IMR-90 (cell line): ENCODE measurements around the gene RBKS. TPM values are rescaled to one million over a fixed set of nuclear protein-coding genes. Genes with fewer than 3 reads are reported as not detected.

Source experiments
- ATAC-seq: fragments of 200-7000 bp; cut with Tn5 transposase; 2 replicates; pipeline ENCODE4 v1.9.1; 2020; ENCODE audit warnings: low read depth, mild to moderate bottlenecking, moderate library complexity
- BruUV-seq: library from RNA; stranded (reverse); fragments of 400-500 nt; replicated peaks from 2 replicates; lab custom pipeline; 2021; lab: Mats Ljungman, UMichigan
- CTCF ChIA-PET: fragments of 300-600 bp; formaldehyde crosslinking; extraction: SDS; loops from one replicate; lab custom pipeline; 2021; ENCODE audit warnings: antibody characterized with exemption; lab: Yijun Ruan, JAX
- POLR2A ChIA-PET: fragments of 300-600 bp; sonication (Branson Sonifier 250); formaldehyde crosslinking; loops from one replicate; lab custom pipeline; 2022; ENCODE audit warnings: antibody characterized with exemption; ENCODE audit not compliant: unreplicated experiment; lab: Charles Lee
- DNase-seq: peaks from one replicate; pipeline ENCODE4 v3.0.0; 2013
- H2AFZ ChIP-seq: replicated peaks from 2 replicates; pipeline ENCODE3; 2013; ENCODE audit warnings: low read length, mild to moderate bottlenecking; ENCODE audit not compliant: poor library complexity
- H2AK5ac ChIP-seq: 2 replicates; pipeline ENCODE4 v1.6.1; 2013; ENCODE audit warnings: low read depth, low read length, inconsistent platforms
- H2AK9ac ChIP-seq: replicated peaks from 2 replicates; pipeline ENCODE3; 2013; ENCODE audit warnings: mild to moderate bottlenecking, low read depth, low read length, moderate library complexity; ENCODE audit not compliant: poor library complexity
- H2BK120ac ChIP-seq: 2 replicates; pipeline ENCODE4 v1.6.1; 2013; ENCODE audit warnings: low read depth, low read length, inconsistent platforms
- H2BK15ac ChIP-seq: 3 replicates; pipeline ENCODE4 v1.6.1; 2013; ENCODE audit warnings: low read depth, low read length, inconsistent platforms
- H2BK20ac ChIP-seq: 2 replicates; pipeline ENCODE4 v1.6.1; 2013; ENCODE audit warnings: low read depth, mild to moderate bottlenecking, inconsistent platforms, low read length, moderate library complexity
- H2BK5ac ChIP-seq: 2 replicates; pipeline ENCODE4 v1.6.1; 2013; ENCODE audit warnings: mild to moderate bottlenecking, low read depth, low read length, inconsistent platforms; ENCODE audit not compliant: poor library complexity, severe bottlenecking
- H3K14ac ChIP-seq: replicated peaks from 2 replicates; pipeline ENCODE4 v1.6.1; 2013; ENCODE audit warnings: low read depth, low read length, inconsistent platforms
- H3K18ac ChIP-seq: 2 replicates; pipeline ENCODE4 v1.6.1; 2013; ENCODE audit warnings: low read depth, low read length, control low read depth
- H3K23ac ChIP-seq: 2 replicates; pipeline ENCODE4 v1.6.1; 2013; ENCODE audit warnings: low read depth, low read length, inconsistent platforms
- H3K27ac ChIP-seq: 2 replicates; pipeline ENCODE4 v1.5.1; 2013; ENCODE audit warnings: mild to moderate bottlenecking, control low read depth, low read length; ENCODE audit not compliant: insufficient read depth
- H3K27me3 ChIP-seq: 2 replicates; pipeline ENCODE4 v1.6.1; 2013; ENCODE audit warnings: low read length; ENCODE audit not compliant: control insufficient read depth, insufficient read depth
- H3K36me3 ChIP-seq: 2 replicates; pipeline ENCODE4 v1.6.1; 2013; ENCODE audit warnings: low read length, mixed read lengths; ENCODE audit not compliant: control insufficient read depth, insufficient read depth
- H3K4ac ChIP-seq: 2 replicates; pipeline ENCODE4 v1.6.1; 2013; ENCODE audit warnings: low read depth, low read length, inconsistent platforms
- H3K4me1 ChIP-seq: 2 replicates; pipeline ENCODE4 v1.6.1; 2013; ENCODE audit warnings: low read length, mixed read lengths; ENCODE audit not compliant: control insufficient read depth, insufficient read depth
- H3K4me2 ChIP-seq: 2 replicates; pipeline ENCODE4 v1.6.1; 2013; ENCODE audit warnings: low read depth, mild to moderate bottlenecking, control low read depth, low read length, moderate library complexity
- H3K4me3 ChIP-seq: 2 replicates; pipeline ENCODE4 v1.5.1; 2013; ENCODE audit warnings: low read depth, mild to moderate bottlenecking, control low read depth, low read length, moderate library complexity; ENCODE audit not compliant: insufficient read depth
- H3K56ac ChIP-seq: 2 replicates; pipeline ENCODE4 v1.6.1; 2013; ENCODE audit warnings: low read length, inconsistent platforms; ENCODE audit not compliant: insufficient read depth; ENCODE audit errors: extremely low read depth
- H3K79me1 ChIP-seq, 2 experiments: 2 replicates each; pipeline ENCODE4 v1.6.1; 2013; ENCODE audit warnings: low read length in 2 of 2, inconsistent platforms in 1 of 2, low read depth in 1 of 2
- H3K9ac ChIP-seq: 2 replicates; pipeline ENCODE4 v1.6.1; 2013; ENCODE audit warnings: low read depth, low read length, control low read depth
- H3K9me1 ChIP-seq: 2 replicates; pipeline ENCODE4 v1.6.1; 2013; ENCODE audit warnings: low read length, inconsistent platforms; ENCODE audit not compliant: insufficient read depth
- H3K9me3 ChIP-seq: 2 replicates; pipeline ENCODE4 v1.6.1; 2013; ENCODE audit warnings: low read length; ENCODE audit not compliant: control insufficient read depth, insufficient read depth
- H4K20me1 ChIP-seq: 2 replicates; pipeline ENCODE4 v1.6.1; 2013; ENCODE audit warnings: low read length, inconsistent platforms; ENCODE audit not compliant: insufficient read depth
- H4K5ac ChIP-seq: 2 replicates; pipeline ENCODE4 v1.6.1; 2013; ENCODE audit warnings: mild to moderate bottlenecking, low read depth, low read length, control low read depth
- H4K8ac ChIP-seq, 2 experiments: 2 replicates each; pipeline ENCODE4 v1.6.1; 2013; ENCODE audit warnings: low read depth in 2 of 2, low read length in 2 of 2, control low read depth in 1 of 2, inconsistent platforms in 1 of 2
- H4K91ac ChIP-seq: 2 replicates; pipeline ENCODE4 v1.6.1; 2013; ENCODE audit warnings: low read depth, low read length, inconsistent platforms; ENCODE audit not compliant: insufficient read depth
- MAZ ChIP-seq: IDR thresholded peaks from 2 replicates; pipeline ENCODE4 v1.6.1; 2012; ENCODE audit warnings: low read depth, mild to moderate bottlenecking, low read length, improper control_type of control experiment, moderate library complexity, borderline replicate concordance
- NFE2L2 ChIP-seq: fragments of 150-350 bp; IDR thresholded peaks from 2 replicates; pipeline ENCODE4 v1.6.1; 2016; ENCODE audit warnings: low read depth, mild to moderate bottlenecking, low read length
- WGBS, 2 experiments: methylation state at CpG; one replicate each; pipeline versions ENCODE4 v1.1.5 to v1.1.7; 2013; ENCODE audit warnings: missing lambda C conversion rate in 2 of 2; ENCODE audit not compliant: insufficient read length in 1 of 2; ENCODE audit errors: extremely low coverage in 2 of 2; 5-methylcytosine and 5-hydroxymethylcytosine counted together
- dilution Hi-C: fragments of 300-500 bp; cut with HindIII; formaldehyde crosslinking; loops from one replicate; pipeline ENCODE4 v1.14.3; 2018; ENCODE audit warnings: low sequenced_read_pairs; ENCODE audit not compliant: unreplicated experiment
- in situ Hi-C: fragments of 300-500 bp; cut with MboI; formaldehyde crosslinking; loops from 3 replicates; pipeline ENCODE4 v1.14.3; 2019; ENCODE audit warnings: low sequenced_read_pairs, inconsistent platforms, mixed read lengths
- intact Hi-C: fragments of 100-400 bp; cut with micrococcal nuclease; formaldehyde crosslinking; loops from 2 replicates; pipeline ENCODE4 v1.10.0; 2022
- polyA plus RNA-seq, 3 experiments: library from polyadenylated mRNA; depleted of rRNA; stranded (reverse); fragments of >200 nt; gene quantifications; 2 replicates each; pipeline ENCODE4 v1.2.3, GENCODE V29; 2012; ENCODE audit warnings: low replicate concordance in 1 of 3
- total RNA-seq: library from RNA; depleted of rRNA; stranded (reverse); fragments of >200 nt; gene quantifications from 2 replicates; pipeline ENCODE4 v1.2.3, GENCODE V29; 2012
- TF ChIP-seq, protein P1 (sequence below): fragments of 150-350 bp; IDR thresholded peaks from 2 replicates; pipeline ENCODE4 v1.6.1; 2017; ENCODE audit warnings: mild to moderate bottlenecking, antibody characterized with exemption, low read length, low read depth

RBKS gene
- total and polyA plus RNA-seq, 2 of the 4 experiments (the other 2 are of a cell fraction) = 1.1 to 1.4 TPM

DNA sequence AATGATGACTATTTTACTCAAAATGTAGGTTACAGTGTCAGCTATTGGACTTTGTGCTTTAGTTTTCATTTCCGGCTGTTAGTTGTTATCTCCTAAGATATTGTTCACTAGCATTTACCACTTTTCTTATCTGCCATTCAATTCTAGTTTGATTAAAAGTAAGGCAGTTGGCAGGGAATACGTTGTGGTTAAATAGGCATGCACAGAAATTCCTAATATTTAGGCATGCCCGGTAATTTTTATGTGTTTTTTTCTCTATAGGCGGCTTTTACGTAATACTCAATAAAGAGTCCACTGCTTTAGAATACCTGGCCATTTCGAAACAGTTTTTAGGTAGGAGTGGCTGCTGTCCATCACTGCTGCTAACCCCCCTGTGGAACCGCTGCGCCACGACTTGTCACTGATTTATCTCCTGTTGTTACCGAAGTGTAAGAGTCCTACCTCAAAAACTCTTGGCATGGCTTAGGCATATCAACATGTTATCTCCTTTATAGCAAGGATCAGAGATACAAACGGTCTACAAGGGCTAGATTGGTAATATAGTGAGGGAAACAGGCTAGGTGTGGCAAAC lies 39.8 kb upstream of the RBKS start:
- Histone ChIP-seq H2BK120ac (no peak overlapping the region), H3K9ac (no peak overlapping the region), H4K5ac (no peak overlapping the region), H4K91ac (no peak overlapping the region), H3K79me1 (peaks cover 5 to 6% of the 10 kb centered on the region in 2 experiments; a peak in 2 of 4 replicates), H3K4ac (no peak overlapping the region), H3K23ac (no peak overlapping the region), H3K4me3 (no peak overlapping the region), H3K18ac (peak overlapping the region; percentile 2; the same call in 1 of the 2 replicates), H3K9me3 (no peaks in the 10 kb centered on the region), H3K9me1 (peaks cover 7% of the 10 kb centered on the region; the same call in 1 of the 2 replicates), H2AK9ac (no peak overlapping the region), H2BK15ac (no peak overlapping the region), H4K20me1 (no peaks in the 10 kb centered on the region), H3K14ac (no peak overlapping the region), H2BK5ac (no peak overlapping the region), H3K27ac (0 out of 2 replicates have a peak overlapping the region, but pooled peaks have one; percentile 22), H3K36me3 (peaks cover 2% of the 10 kb centered on the region), H3K27me3 (no peaks in the 10 kb centered on the region), H2BK20ac (no peak overlapping the region), H4K8ac (no peak overlapping the region), H2AK5ac (no peak overlapping the region), H3K4me2 (no peak overlapping the region), H2AFZ (no peak overlapping the region), H3K56ac (no peak overlapping the region), H3K4me1 (0 out of 2 replicates have a peak, but pooled peaks cover 3% of the 10 kb centered on the region)
- dilution Hi-C loops (no loop called here), intact Hi-C loops (no loop called here), in situ Hi-C loops (no loop called here)
- 60% methylated on average over 2 of the region's 11 CpGs; no CpG with 5 or more reads in 1 of the 2 experiments for WGBS, 2 experiments
- ChIA-PET POLR2A (interaction anchor here (0.6 kb wide), 1 partner anchor 342 kb away, joined by 3 read pairs; no protein-coding TSS in a partner anchor), CTCF (no interaction called here)
- DNase-seq (no peak), ATAC-seq (no peak)
- TF ChIP-seq, protein P1, sequence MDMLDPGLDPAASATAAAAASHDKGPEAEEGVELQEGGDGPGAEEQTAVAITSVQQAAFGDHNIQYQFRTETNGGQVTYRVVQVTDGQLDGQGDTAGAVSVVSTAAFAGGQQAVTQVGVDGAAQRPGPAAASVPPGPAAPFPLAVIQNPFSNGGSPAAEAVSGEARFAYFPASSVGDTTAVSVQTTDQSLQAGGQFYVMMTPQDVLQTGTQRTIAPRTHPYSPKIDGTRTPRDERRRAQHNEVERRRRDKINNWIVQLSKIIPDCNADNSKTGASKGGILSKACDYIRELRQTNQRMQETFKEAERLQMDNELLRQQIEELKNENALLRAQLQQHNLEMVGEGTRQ = no peak
- TF ChIP-seq NFE2L2 (no peak), MAZ (no peak)
- no TSS peak for BruUV-seq
